H1 (cell line): ENCODE measurements around the gene BZW1. TPM values are rescaled to one million over a fixed set of nuclear protein-coding genes. Genes with fewer than 3 reads are reported as not detected.

Experiments
- CTCF ChIA-PET: fragments of 300-600 bp; sonication (Branson Sonifier 250); formaldehyde crosslinking; loops from one replicate; lab custom pipeline; 2021; ENCODE audit not compliant: partially characterized antibody; lab: Charles Lee
- POLR2A ChIA-PET: fragments of 300-600 bp; sonication (Branson Sonifier 250); formaldehyde crosslinking; loops from one replicate; lab custom pipeline; 2021; ENCODE audit warnings: inconsistent platforms; ENCODE audit not compliant: partially characterized antibody; lab: Charles Lee
- DNase-seq, 2 experiments: peaks; one replicate each; pipeline versions ENCODE4 v3.0.0 to v3.0.0-alpha.2; 2010 to 2022; ENCODE audit warnings: low spot score in 2 of 2, low read depth in 1 of 2, mixed read lengths in 1 of 2
- FAIRE-seq: peaks from 2 replicates; lab custom pipeline; 2011; peaks lifted over from hg19 to GRCh38; lab: Jason Lieb, UNC
- H2AFZ ChIP-seq: 2 replicates; pipeline ENCODE4 v1.8.1; 2012; ENCODE audit warnings: low read length, inconsistent platforms
- H2AK5ac ChIP-seq: 2 replicates; pipeline ENCODE4 v1.6.1; 2013; ENCODE audit warnings: low read depth, low read length
- H2BK120ac ChIP-seq: replicated peaks from 2 replicates; pipeline ENCODE3; 2013; ENCODE audit warnings: low read depth, low read length, inconsistent platforms
- H2BK12ac ChIP-seq: 2 replicates; pipeline ENCODE4 v1.6.1; 2013; ENCODE audit warnings: low read depth, low read length
- H2BK15ac ChIP-seq: 2 replicates; pipeline ENCODE4 v1.6.1; 2013; ENCODE audit warnings: low read length
- H2BK20ac ChIP-seq: 2 replicates; pipeline ENCODE4 v1.6.1; 2013; ENCODE audit warnings: low read length
- H2BK5ac ChIP-seq: 2 replicates; pipeline ENCODE4 v1.6.1; 2013; ENCODE audit warnings: low read depth, low read length
- H3K14ac ChIP-seq: 2 replicates; pipeline ENCODE4 v1.6.1; 2013; ENCODE audit warnings: inconsistent platforms; ENCODE audit not compliant: insufficient read length
- H3K18ac ChIP-seq: 2 replicates; pipeline ENCODE4 v1.6.1; 2013; ENCODE audit warnings: low read length; ENCODE audit errors: extremely low read depth
- H3K23ac ChIP-seq: 2 replicates; pipeline ENCODE4 v1.6.1; 2013; ENCODE audit warnings: inconsistent platforms; ENCODE audit not compliant: insufficient read length
- H3K23me2 ChIP-seq: 2 replicates; pipeline ENCODE4 v1.6.1; 2013; ENCODE audit warnings: low read depth, low read length
- H3K27ac ChIP-seq: 2 replicates; pipeline ENCODE4 v1.6.1; 2011; ENCODE audit warnings: low read depth, low read length, inconsistent platforms
- H3K27me3 ChIP-seq, 4 experiments: replicated peaks in 1 of 4; 1 replicate in 1 of 4; 2 replicates in 3 of 4; pipeline versions ENCODE4 v1.6.1 to v1.8.1; 2011 to 2013; ENCODE audit warnings: low read length in 3 of 4, mild to moderate bottlenecking in 3 of 4, inconsistent platforms in 2 of 4, mixed read lengths in 2 of 4, moderate library complexity in 1 of 4; ENCODE audit not compliant: control insufficient read depth in 3 of 4, insufficient read depth in 3 of 4; ENCODE audit errors: extremely low read depth in 1 of 4
- H3K36me3 ChIP-seq, 4 experiments: 2 replicates each; pipeline versions ENCODE4 v1.6.1 to v1.8.1; 2011 to 2013; ENCODE audit warnings: mild to moderate bottlenecking in 4 of 4, low read length in 3 of 4, moderate library complexity in 2 of 4, control low read depth in 1 of 4, inconsistent platforms in 1 of 4; ENCODE audit not compliant: insufficient read depth in 4 of 4, control insufficient read depth in 2 of 4
- H3K4ac ChIP-seq: replicated peaks from 2 replicates; pipeline ENCODE3; 2013; ENCODE audit warnings: low read length, low read depth, mixed read lengths, inconsistent platforms; ENCODE audit not compliant: insufficient read length
- H3K4me1 ChIP-seq, 4 experiments: replicated peaks in 1 of 4; 1 replicate in 1 of 4; 2 replicates in 3 of 4; pipeline versions ENCODE4 v1.6.1 to v1.8.1; 2011 to 2013; ENCODE audit warnings: low read length in 3 of 4, inconsistent platforms in 2 of 4, mixed read lengths in 1 of 4; ENCODE audit not compliant: insufficient read depth in 4 of 4, control insufficient read depth in 3 of 4
- H3K4me2 ChIP-seq, 2 experiments: 2 replicates each; pipeline versions ENCODE4 v1.6.1 to v1.8.1; 2011 to 2013; ENCODE audit warnings: low read depth in 2 of 2, low read length in 2 of 2, control low read depth in 1 of 2, inconsistent platforms in 1 of 2, mild to moderate bottlenecking in 1 of 2; ENCODE audit not compliant: insufficient read depth in 1 of 2
- H3K4me3 ChIP-seq, 4 experiments: fragments of 200-600, 300-600 bp in 1 of 4; sonication (generic), shearing (Covaris generic), sonication (Bioruptor Twin) in 1 of 4; 2 replicates each; pipeline versions ENCODE4 v1.5.1 to v1.8.1; 2011 to 2016; ENCODE audit warnings: low read length in 4 of 4, low read depth in 3 of 4, control low read depth in 2 of 4, inconsistent platforms in 2 of 4, mild to moderate bottlenecking in 2 of 4, mixed read lengths in 1 of 4, moderate library complexity in 1 of 4; ENCODE audit not compliant: insufficient read depth in 2 of 4; ENCODE audit errors: extremely low read depth in 1 of 4
- H3K56ac ChIP-seq: replicated peaks from 2 replicates; pipeline ENCODE3; 2013; ENCODE audit warnings: low read depth, mild to moderate bottlenecking, mixed read lengths, low read length, inconsistent platforms; ENCODE audit not compliant: insufficient read length
- H3K79me1 ChIP-seq: 2 replicates; pipeline ENCODE4 v1.6.1; 2013; ENCODE audit warnings: low read depth, low read length, control low read depth
- H3K79me2 ChIP-seq, 2 experiments: 2 replicates each; pipeline versions ENCODE4 v1.6.1 to v1.8.1; 2012 to 2013; ENCODE audit warnings: low read length in 2 of 2, mild to moderate bottlenecking in 2 of 2, inconsistent platforms in 1 of 2; ENCODE audit not compliant: insufficient read depth in 2 of 2, control insufficient read depth in 1 of 2
- H3K9ac ChIP-seq, 4 experiments: replicated peaks in 1 of 4; 1 replicate in 1 of 4; 2 replicates in 3 of 4; pipeline versions ENCODE4 v1.6.1 to v1.8.1; 2011 to 2013; ENCODE audit warnings: low read depth in 3 of 4, low read length in 3 of 4, control low read depth in 2 of 4, mild to moderate bottlenecking in 2 of 4, moderate library complexity in 2 of 4, inconsistent platforms in 1 of 4; ENCODE audit errors: extremely low read depth in 1 of 4
- H3K9me3 ChIP-seq, 2 experiments: 2 replicates each; pipeline versions ENCODE4 v1.6.1 to v1.8.1; 2012 to 2013; ENCODE audit warnings: mild to moderate bottlenecking in 2 of 2, moderate library complexity in 2 of 2, control low read depth in 1 of 2, inconsistent platforms in 1 of 2, low read depth in 1 of 2, low read length in 1 of 2, mixed read lengths in 1 of 2; ENCODE audit not compliant: insufficient read depth in 2 of 2
- H4K20me1 ChIP-seq, 2 experiments: replicated peaks in 1 of 2; 2 replicates each; pipeline versions ENCODE3 to v1.8.1; 2011 to 2013; ENCODE audit warnings: inconsistent platforms in 2 of 2, low read length in 2 of 2, mild to moderate bottlenecking in 1 of 2; ENCODE audit not compliant: insufficient read depth in 2 of 2, control insufficient read depth in 1 of 2
- H4K5ac ChIP-seq: 2 replicates; pipeline ENCODE4 v1.6.1; 2013; ENCODE audit warnings: low read length, low read depth, mixed read lengths, inconsistent platforms; ENCODE audit not compliant: insufficient read length
- H4K8ac ChIP-seq: 2 replicates; pipeline ENCODE4 v1.8.0; 2013; ENCODE audit warnings: mild to moderate bottlenecking, moderate library complexity, low read length, inconsistent platforms; ENCODE audit not compliant: insufficient read depth; ENCODE audit errors: extremely low read depth
- H4K91ac ChIP-seq: replicated peaks from 2 replicates; pipeline ENCODE3; 2013; ENCODE audit warnings: low read length, mixed read lengths, inconsistent platforms; ENCODE audit not compliant: insufficient read length
- BCL11A ChIP-seq, 2 experiments: IDR thresholded peaks; one replicate each; pipeline ENCODE4 v1.6.1; 2011; ENCODE audit warnings: low read depth in 2 of 2, low read length in 2 of 2, mild to moderate bottlenecking in 2 of 2
- CHD1 ChIP-seq: IDR thresholded peaks from 2 replicates; pipeline ENCODE4 v1.6.1; 2012; ENCODE audit warnings: low read depth, low read length, improper control_type of control experiment
- KDM4A ChIP-seq: IDR thresholded peaks from one replicate; pipeline ENCODE4 v1.7.1; 2012; ENCODE audit warnings: low read depth, mild to moderate bottlenecking, moderate library complexity, low read length, inconsistent platforms; ENCODE audit not compliant: severe bottlenecking
- KDM5A ChIP-seq: fragments of 200-600 bp; IDR thresholded peaks from 2 replicates; pipeline ENCODE4 v1.7.1; 2012; ENCODE audit warnings: mild to moderate bottlenecking, low read length, inconsistent platforms, mixed read lengths
- NANOG ChIP-seq: IDR thresholded peaks from 2 replicates; pipeline ENCODE4 v1.6.1; 2011; ENCODE audit warnings: low read length, low read depth, mild to moderate bottlenecking, inconsistent platforms; ENCODE audit not compliant: insufficient read depth, poor library complexity, severe bottlenecking
- NRF1 ChIP-seq: IDR thresholded peaks from 2 replicates; pipeline ENCODE4 v1.6.1; 2011; ENCODE audit warnings: mild to moderate bottlenecking, low read depth, low read length, improper control_type of control experiment
- POLR2AphosphoS5 ChIP-seq: IDR thresholded peaks from 2 replicates; pipeline ENCODE4 v1.6.1; 2011; ENCODE audit warnings: low read depth, low read length
- RNF2 ChIP-seq: fragments of 200-900, 300-1000 bp; sonication (generic); IDR thresholded peaks from 2 replicates; pipeline ENCODE4 v1.7.1; 2016; ENCODE audit warnings: borderline replicate concordance, low read depth, mild to moderate bottlenecking, antibody characterized with exemption, low read length; ENCODE audit not compliant: poor library complexity, severe bottlenecking; ENCODE audit errors: missing control alignments
- RXRA ChIP-seq: IDR thresholded peaks from 2 replicates; pipeline ENCODE4 v1.6.1; 2011; ENCODE audit warnings: low read depth, mild to moderate bottlenecking, low read length, moderate library complexity; ENCODE audit not compliant: insufficient read depth
- SAP30 ChIP-seq: fragments of 300-600 bp; sonication (generic); IDR thresholded peaks from 2 replicates; pipeline ENCODE4 v1.7.1; 2012; ENCODE audit warnings: low read length, moderate library complexity, mild to moderate bottlenecking, inconsistent platforms; ENCODE audit not compliant: insufficient read depth, insufficient replicate concordance
- USF2 ChIP-seq: IDR thresholded peaks from 2 replicates; pipeline ENCODE4 v1.6.1; 2011; ENCODE audit warnings: low read length, improper control_type of control experiment
- WGBS, 2 experiments: shearing (Covaris generic) in 1 of 2; methylation state at CpG; one replicate each; pipeline versions ENCODE4 v1.1.6 to v1.1.7; 2013 to 2015; ENCODE audit warnings: low lambda C conversion rate in 2 of 2, mixed read lengths in 2 of 2, inconsistent platforms in 1 of 2, low coverage in 1 of 2, missing lambda C conversion rate in 1 of 2; ENCODE audit not compliant: insufficient replicate concordance in 2 of 2, insufficient coverage in 1 of 2, insufficient read length in 1 of 2; ENCODE audit errors: extremely low coverage in 1 of 2, missing lambda C conversion rate in 1 of 2; 5-methylcytosine and 5-hydroxymethylcytosine counted together
- polyA plus RNA-seq, 7 experiments: library from polyadenylated mRNA; depleted of rRNA in 3 of 7; stranded (reverse) in 5 of 7; unstranded in 2 of 7; fragments of >200 nt in 5 of 7; fragments of 200-250 nt in 2 of 7; gene quantifications; 1 replicate in 5 of 7; 2 replicates in 1 of 7; 4 replicates in 1 of 7; pipeline versions ENCODE4 v1.2.1 to v1.2.3, GENCODE V29; 2011 to 2013; ENCODE audit warnings: missing spikeins in 2 of 7, mixed read lengths in 2 of 7
- total RNA-seq: library from RNA; stranded (reverse); fragmentation: NEBNext Ultra II Directional; extraction: Animal tissue kit (Norgen Biotek cat#: 25700); gene quantifications from 2 replicates; pipeline ENCODE4 v1.2.1, GENCODE V29; 2021

Gene BZW1
- total and polyA plus RNA-seq, 2 of the 8 experiments (the other 6 are each of a cell fraction or from before 2014, with no cell fraction given): 152 to 335 TPM

GRCh38 chr2:200869014-200869413, 57.3 kb downstream of the BZW1 start:
- H2BK15ac ChIP-seq: no peak overlapping the region
- no peak overlapping the region for H4K91ac ChIP-seq
- H2AK5ac ChIP-seq: no peak overlapping the region
- no peaks in the 10 kb centered on the region for H3K9me3 ChIP-seq
- H2AFZ ChIP-seq: no peak overlapping the region
- H3K4me1 ChIP-seq: no peaks in the 10 kb centered on the region
- FAIRE-seq: no peak
- no peak overlapping the region for H3K23ac ChIP-seq
- ChIA-PET CTCF (interaction anchor here (0.6 to 0.7 kb wide), 2 partner anchors 13 to 299 kb away, joined by 4 read pairs; no protein-coding TSS in a partner anchor), POLR2A (interaction anchor here (0.7 to 1.6 kb wide), 4 partner anchors 20 to 53 kb away, joined by 3 to 6 read pairs (median 4); partner anchors contain the start of genes NIF3L1 and PPIL3)
- no peak overlapping the region for H3K4ac ChIP-seq
- no peak overlapping the region for H2BK5ac ChIP-seq
- H4K8ac ChIP-seq: no peak overlapping the region
- H2BK120ac ChIP-seq: no peak overlapping the region
- no peak overlapping the region for H4K5ac ChIP-seq
- no peak overlapping the region for H3K9ac ChIP-seq
- H3K23me2 ChIP-seq: peaks cover under 1% of the 10 kb centered on the region; the same call in 1 of the 2 replicates
- H4K20me1 ChIP-seq: no peaks in the 10 kb centered on the region
- 91% methylated on average over 2 of the region's 2 CpGs; no CpG with 5 or more reads in 1 of the 2 experiments for WGBS, 2 experiments
- H3K4me3 ChIP-seq: no peak overlapping the region
- no peaks in the 10 kb centered on the region; a peak in 1 of 7 replicates for H3K27me3 ChIP-seq
- H2BK20ac ChIP-seq: no peak overlapping the region
- no peak overlapping the region for H3K18ac ChIP-seq
- no peak for DNase-seq
- H3K79me1 ChIP-seq: no peaks in the 10 kb centered on the region
- no peak overlapping the region for H3K14ac ChIP-seq
- no peak overlapping the region for H3K56ac ChIP-seq
- no peak overlapping the region for H2BK12ac ChIP-seq
- peaks cover 0 to under 1% of the 10 kb centered on the region in 2 experiments; a peak in 2 of 4 replicates for H3K79me2 ChIP-seq
- no peak for TF ChIP-seq RXRA
- TF ChIP-seq CHD1: no peak
- TF ChIP-seq KDM4A: no peak
- no peak for TF ChIP-seq POLR2AphosphoS5
- TF ChIP-seq NRF1: no peak
- no peak for TF ChIP-seq BCL11A (IDR thresholded peaks at IDR 0.05; ENCODE audit: low read depth in 2 of 2, low read length in 2 of 2)
- TF ChIP-seq NANOG: no peak
- TF ChIP-seq USF2: no peak
- no peak for TF ChIP-seq RNF2
- no peak for TF ChIP-seq SAP30
- no peak for TF ChIP-seq KDM5A
- TF ChIP-seq, all 59 proteins: peak for 0
- no peak overlapping the region for H3K27ac ChIP-seq
- no peak overlapping the region for H3K4me2 ChIP-seq
- peaks cover 0 to 5% (median 3%) of the 10 kb centered on the region in 4 experiments; a peak in 3 of 8 replicates for H3K36me3 ChIP-seq
